ENCODE results near the gene RAX.

GRCh38 chr18:59242906-59243305, 30.3 kb downstream of the RAX start:
- TF ChIP-seq CTCF (conservative IDR thresholded peaks at IDR 0.05; ENCODE audit: low read length): no peak
- no peak for TF ChIP-seq EZH2phosphoT487 (IDR thresholded peaks at IDR 0.05; ENCODE audit: borderline replicate concordance)

All from Loucy (cell line).